GM23338 (cell line): ENCODE results near the gene KDELR1. TPM values are rescaled to one million over a fixed set of nuclear protein-coding genes. Genes with fewer than 3 reads are reported as not detected.

ENCODE experiments used
- ATAC-seq: fragments of 200-7000 bp; cut with Tn5 transposase; 3 replicates; pipeline ENCODE4 v1.9.1; 2020
- DNase-seq: peaks from one replicate; pipeline ENCODE4 v3.0.0-alpha.2; 2015; ENCODE audit warnings: low spot score
- H2AFZ ChIP-seq: fragments of 200-600 bp; sonication (generic); 2 replicates; pipeline ENCODE4 v1.8.0; 2016; ENCODE audit warnings: antibody characterized with exemption, mild to moderate bottlenecking, moderate library complexity
- H3F3A ChIP-seq: fragments of 200-600 bp; sonication (generic); replicated peaks from 2 replicates; pipeline ENCODE4 v1.8.0; 2017; ENCODE audit warnings: antibody characterized with exemption, mixed run types, low read depth
- H3K27ac ChIP-seq: fragments of 200-600 bp; sonication (generic); 2 replicates; pipeline ENCODE4 v1.6.1; 2016; ENCODE audit warnings: low read depth
- H3K27me3 ChIP-seq: fragments of 200-600 bp; sonication (generic); 2 replicates; pipeline ENCODE4 v1.8.0; 2016; ENCODE audit warnings: mild to moderate bottlenecking, mixed run types, moderate library complexity; ENCODE audit not compliant: insufficient read depth
- H3K36me3 ChIP-seq: fragments of 200-600 bp; sonication (generic); 2 replicates; pipeline ENCODE4 v1.8.0; 2016; ENCODE audit warnings: mild to moderate bottlenecking; ENCODE audit not compliant: insufficient read depth
- H3K4me1 ChIP-seq: fragments of 200-600 bp; sonication (generic); 2 replicates; pipeline ENCODE4 v1.8.0; 2016; ENCODE audit warnings: mild to moderate bottlenecking, moderate library complexity; ENCODE audit not compliant: insufficient read depth
- H3K4me2 ChIP-seq: fragments of 200-600 bp; sonication (generic); 2 replicates; pipeline ENCODE4 v1.7.1; 2017; ENCODE audit warnings: mixed run types
- H3K4me3 ChIP-seq: fragments of 200-600 bp; sonication (generic); 2 replicates; pipeline ENCODE4 v1.6.1; 2016; ENCODE audit warnings: mixed run types
- H3K79me2 ChIP-seq: fragments of 200-600 bp; sonication (generic); replicated peaks from 2 replicates; pipeline ENCODE4 v1.8.0; 2017; ENCODE audit warnings: mild to moderate bottlenecking; ENCODE audit not compliant: insufficient read depth
- H3K9me2 ChIP-seq: fragments of 200-600 bp; sonication (generic); 2 replicates; pipeline ENCODE4 v1.8.0; 2017; ENCODE audit not compliant: insufficient read depth
- H4K20me1 ChIP-seq: fragments of 200-600 bp; sonication (generic); replicated peaks from 2 replicates; pipeline ENCODE4 v1.8.0; 2017; ENCODE audit warnings: mild to moderate bottlenecking; ENCODE audit not compliant: insufficient read depth
- H3K27ac Mint-ChIP-seq: 2 replicates; pipeline ENCODE4 v1.8.0; 2020; ENCODE audit warnings: inconsistent platforms, mild to moderate bottlenecking, moderate library complexity, mixed read lengths
- H3K27me3 Mint-ChIP-seq: 3 replicates; pipeline ENCODE4 v1.8.0; 2022; ENCODE audit warnings: low read depth, mild to moderate bottlenecking, moderate library complexity, mixed read lengths, inconsistent platforms; ENCODE audit not compliant: insufficient read depth, poor library complexity
- H3K36me3 Mint-ChIP-seq: 3 replicates; pipeline ENCODE4 v1.8.0; 2021; ENCODE audit warnings: low read depth, mild to moderate bottlenecking, inconsistent platforms, moderate library complexity, mixed read lengths
- H3K4me1 Mint-ChIP-seq: 3 replicates; pipeline ENCODE4 v1.8.0; 2020; ENCODE audit warnings: mild to moderate bottlenecking, inconsistent platforms, mixed read lengths
- H3K4me3 Mint-ChIP-seq: 3 replicates; pipeline ENCODE4 v1.8.0; 2021; ENCODE audit warnings: moderate library complexity, mild to moderate bottlenecking, inconsistent platforms, mixed read lengths
- H3K9me3 Mint-ChIP-seq: 3 replicates; pipeline ENCODE4 v1.8.0; 2020; ENCODE audit warnings: moderate library complexity, mild to moderate bottlenecking, inconsistent platforms, mixed read lengths
- CREB1 ChIP-seq: fragments of 250-450 bp; sonication (Bioruptor Pico); IDR thresholded peaks from 2 replicates; pipeline ENCODE4 v1.5.0; 2020; ENCODE audit warnings: low read depth, mild to moderate bottlenecking, moderate library complexity
- EZH2phosphoT487 ChIP-seq: fragments of 200-600 bp; sonication (generic); IDR thresholded peaks from one replicate; pipeline ENCODE4 v1.8.1; 2018; ENCODE audit warnings: antibody characterized with exemption; ENCODE audit not compliant: unreplicated experiment
- NANOG ChIP-seq: IDR thresholded peaks from 2 replicates; pipeline ENCODE4 v1.6.1; 2016; ENCODE audit warnings: antibody characterized with exemption, borderline replicate concordance
- STAT1 ChIP-seq: IDR thresholded peaks from one replicate; pipeline ENCODE4 v1.6.1; 2016; ENCODE audit warnings: antibody characterized with exemption; ENCODE audit not compliant: unreplicated experiment
- ZNF114 ChIP-seq: fragments of 250-450 bp; sonication (Bioruptor Pico); IDR thresholded peaks from 2 replicates; pipeline ENCODE4 v1.5.0; 2020; ENCODE audit warnings: mild to moderate bottlenecking, moderate library complexity
- polyA plus RNA-seq: library from polyadenylated mRNA; unstranded; fragments of >200 nt; fragmentation: Nextera tagmentation; extraction: Ambion mirVana; gene quantifications from 2 replicates; pipeline ENCODE4 v1.2.1, GENCODE V29; 2016
- total RNA-seq: library from RNA; depleted of rRNA; stranded (reverse); fragments of >200 nt; shearing (Covaris generic); gene quantifications from 2 replicates; pipeline ENCODE4 v1.2.3, GENCODE V29; 2014
- TF ChIP-seq, protein P1 (sequence below): IDR thresholded peaks from 2 replicates; pipeline ENCODE4 v1.6.1; 2016; ENCODE audit warnings: antibody characterized with exemption
- TF ChIP-seq, protein P2 (sequence below): IDR thresholded peaks from one replicate; pipeline ENCODE4 v1.6.1; 2018; ENCODE audit warnings: antibody characterized with exemption; ENCODE audit not compliant: unreplicated experiment
- TF ChIP-seq, protein P3 (sequence below): fragments of 250-450 bp; sonication (Bioruptor Pico); IDR thresholded peaks from 2 replicates; pipeline ENCODE4 v1.5.0; 2020; ENCODE audit warnings: mild to moderate bottlenecking, moderate library complexity
- TF ChIP-seq, protein P4 (sequence below), 2 experiments: fragments of 200-600 bp in 1 of 2; sonication (generic) in 1 of 2; conservative IDR thresholded peaks; 2 replicates each; pipeline versions ENCODE4 v1.5.1 to v1.6.1; 2016 to 2017; ENCODE audit warnings: antibody characterized with exemption in 2 of 2, low read depth in 2 of 2, mild to moderate bottlenecking in 2 of 2, moderate library complexity in 1 of 2

KDELR1 gene
- total and polyA plus RNA-seq, 2 experiments from 2014 or later = 176 to 184 TPM

DNA sequence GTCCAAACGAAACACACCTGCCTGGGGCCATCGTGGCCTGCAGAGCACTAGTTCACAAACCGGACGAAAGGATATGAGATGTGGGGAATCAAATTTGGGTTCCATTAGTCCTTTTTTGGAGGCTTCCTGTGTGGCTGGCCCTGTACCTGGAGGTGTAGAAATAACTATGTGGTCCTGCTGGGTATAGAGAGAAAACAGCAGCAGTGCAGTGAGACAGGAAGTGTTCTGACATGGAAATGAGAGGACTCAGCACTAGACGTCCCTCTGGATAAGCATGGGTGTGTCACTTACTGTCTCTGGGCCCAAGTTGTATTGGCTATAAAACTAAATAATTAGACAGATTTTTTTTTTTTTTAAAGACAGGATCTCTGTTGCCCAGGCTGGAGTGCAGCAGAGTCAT lies 12.3 kb downstream of the KDELR1 start:
- H3K9me3 Mint-ChIP-seq = no peaks in the 10 kb centered on the region
- Histone ChIP-seq H3K9me2 (no peaks in the 10 kb centered on the region), H4K20me1 (no peaks in the 10 kb centered on the region; the same call in 1 of the 2 replicates), H3K4me1 (no peaks in the 10 kb centered on the region), H3K79me2 (no peaks in the 10 kb centered on the region), H3K27me3 (no peaks in the 10 kb centered on the region), H3F3A (peaks cover 9% of the 10 kb centered on the region; the same call in 1 of the 2 replicates), H2AFZ (no peak overlapping the region), H3K4me2 (no peak overlapping the region), H3K36me3 (peaks cover 12% of the 10 kb centered on the region), H3K27ac (no peak overlapping the region), H3K4me3 (no peak overlapping the region)
- TF ChIP-seq ZNF114 (CRISPR knock-in tag) = no peak
- TF ChIP-seq CREB1 (CRISPR knock-in tag) = no peak
- TF ChIP-seq EZH2phosphoT487 = no peak
- TF ChIP-seq NANOG = no peak
- TF ChIP-seq STAT1 = no peak
- H3K27ac Mint-ChIP-seq = 0 out of 2 replicates have a peak overlapping the region, but pooled peaks have one; percentile 56
- no peak overlapping the region for H3K4me3 Mint-ChIP-seq
- no peaks in the 10 kb centered on the region for H3K4me1 Mint-ChIP-seq
- DNase-seq (no peak), ATAC-seq (no peak)
- peaks cover 7% of the 10 kb centered on the region for H3K27me3 Mint-ChIP-seq
- H3K36me3 Mint-ChIP-seq = peaks cover 28% of the 10 kb centered on the region

DNA sequence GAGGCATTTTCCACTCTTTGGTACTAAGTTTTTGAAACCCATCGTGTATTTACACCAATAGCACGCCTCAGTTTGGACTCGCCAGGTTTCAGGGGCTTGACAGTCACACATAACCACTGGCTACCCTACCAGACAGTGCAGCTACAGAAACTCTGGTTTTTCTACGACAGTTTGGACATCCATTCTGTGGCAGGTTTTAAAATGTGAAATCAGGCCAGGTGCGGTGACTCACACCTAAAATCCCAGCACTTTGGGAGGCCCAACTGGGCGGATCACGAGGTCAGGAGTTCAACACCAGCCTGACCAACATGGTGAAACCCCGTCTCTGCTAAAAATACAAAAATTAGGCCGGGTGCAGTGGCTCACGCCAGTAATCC lies 13.2 kb downstream of the KDELR1 start:
- Mint-ChIP-seq H3K27me3 (peaks cover 11% of the 10 kb centered on the region), H3K27ac (no peak overlapping the region; the same call in 1 of the 2 replicates), H3K4me1 (no peaks in the 10 kb centered on the region), H3K36me3 (peaks cover 19% of the 10 kb centered on the region), H3K9me3 (no peaks in the 10 kb centered on the region), H3K4me3 (no peak overlapping the region)
- peaks cover 6% of the 10 kb centered on the region; the same call in 1 of the 2 replicates for H3K36me3 ChIP-seq
- peaks cover 9% of the 10 kb centered on the region; the same call in 1 of the 2 replicates for H3F3A ChIP-seq
- H3K4me2 ChIP-seq = no peak overlapping the region
- ATAC-seq = no peak
- H3K27ac ChIP-seq = no peak overlapping the region
- H3K79me2 ChIP-seq = no peaks in the 10 kb centered on the region
- no peaks in the 10 kb centered on the region for H3K9me2 ChIP-seq
- no peaks in the 10 kb centered on the region for H3K27me3 ChIP-seq
- no peaks in the 10 kb centered on the region for H3K4me1 ChIP-seq
- H4K20me1 ChIP-seq = no peaks in the 10 kb centered on the region; the same call in 1 of the 2 replicates
- H2AFZ ChIP-seq = no peak overlapping the region
- TF ChIP-seq, protein P1, sequence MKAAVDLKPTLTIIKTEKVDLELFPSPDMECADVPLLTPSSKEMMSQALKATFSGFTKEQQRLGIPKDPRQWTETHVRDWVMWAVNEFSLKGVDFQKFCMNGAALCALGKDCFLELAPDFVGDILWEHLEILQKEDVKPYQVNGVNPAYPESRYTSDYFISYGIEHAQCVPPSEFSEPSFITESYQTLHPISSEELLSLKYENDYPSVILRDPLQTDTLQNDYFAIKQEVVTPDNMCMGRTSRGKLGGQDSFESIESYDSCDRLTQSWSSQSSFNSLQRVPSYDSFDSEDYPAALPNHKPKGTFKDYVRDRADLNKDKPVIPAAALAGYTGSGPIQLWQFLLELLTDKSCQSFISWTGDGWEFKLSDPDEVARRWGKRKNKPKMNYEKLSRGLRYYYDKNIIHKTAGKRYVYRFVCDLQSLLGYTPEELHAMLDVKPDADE = no peak
- no peak for TF ChIP-seq CREB1 (CRISPR knock-in tag)
- TF ChIP-seq, protein P2, sequence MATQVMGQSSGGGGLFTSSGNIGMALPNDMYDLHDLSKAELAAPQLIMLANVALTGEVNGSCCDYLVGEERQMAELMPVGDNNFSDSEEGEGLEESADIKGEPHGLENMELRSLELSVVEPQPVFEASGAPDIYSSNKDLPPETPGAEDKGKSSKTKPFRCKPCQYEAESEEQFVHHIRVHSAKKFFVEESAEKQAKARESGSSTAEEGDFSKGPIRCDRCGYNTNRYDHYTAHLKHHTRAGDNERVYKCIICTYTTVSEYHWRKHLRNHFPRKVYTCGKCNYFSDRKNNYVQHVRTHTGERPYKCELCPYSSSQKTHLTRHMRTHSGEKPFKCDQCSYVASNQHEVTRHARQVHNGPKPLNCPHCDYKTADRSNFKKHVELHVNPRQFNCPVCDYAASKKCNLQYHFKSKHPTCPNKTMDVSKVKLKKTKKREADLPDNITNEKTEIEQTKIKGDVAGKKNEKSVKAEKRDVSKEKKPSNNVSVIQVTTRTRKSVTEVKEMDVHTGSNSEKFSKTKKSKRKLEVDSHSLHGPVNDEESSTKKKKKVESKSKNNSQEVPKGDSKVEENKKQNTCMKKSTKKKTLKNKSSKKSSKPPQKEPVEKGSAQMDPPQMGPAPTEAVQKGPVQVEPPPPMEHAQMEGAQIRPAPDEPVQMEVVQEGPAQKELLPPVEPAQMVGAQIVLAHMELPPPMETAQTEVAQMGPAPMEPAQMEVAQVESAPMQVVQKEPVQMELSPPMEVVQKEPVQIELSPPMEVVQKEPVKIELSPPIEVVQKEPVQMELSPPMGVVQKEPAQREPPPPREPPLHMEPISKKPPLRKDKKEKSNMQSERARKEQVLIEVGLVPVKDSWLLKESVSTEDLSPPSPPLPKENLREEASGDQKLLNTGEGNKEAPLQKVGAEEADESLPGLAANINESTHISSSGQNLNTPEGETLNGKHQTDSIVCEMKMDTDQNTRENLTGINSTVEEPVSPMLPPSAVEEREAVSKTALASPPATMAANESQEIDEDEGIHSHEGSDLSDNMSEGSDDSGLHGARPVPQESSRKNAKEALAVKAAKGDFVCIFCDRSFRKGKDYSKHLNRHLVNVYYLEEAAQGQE = no peak
- TF ChIP-seq, protein P3, sequence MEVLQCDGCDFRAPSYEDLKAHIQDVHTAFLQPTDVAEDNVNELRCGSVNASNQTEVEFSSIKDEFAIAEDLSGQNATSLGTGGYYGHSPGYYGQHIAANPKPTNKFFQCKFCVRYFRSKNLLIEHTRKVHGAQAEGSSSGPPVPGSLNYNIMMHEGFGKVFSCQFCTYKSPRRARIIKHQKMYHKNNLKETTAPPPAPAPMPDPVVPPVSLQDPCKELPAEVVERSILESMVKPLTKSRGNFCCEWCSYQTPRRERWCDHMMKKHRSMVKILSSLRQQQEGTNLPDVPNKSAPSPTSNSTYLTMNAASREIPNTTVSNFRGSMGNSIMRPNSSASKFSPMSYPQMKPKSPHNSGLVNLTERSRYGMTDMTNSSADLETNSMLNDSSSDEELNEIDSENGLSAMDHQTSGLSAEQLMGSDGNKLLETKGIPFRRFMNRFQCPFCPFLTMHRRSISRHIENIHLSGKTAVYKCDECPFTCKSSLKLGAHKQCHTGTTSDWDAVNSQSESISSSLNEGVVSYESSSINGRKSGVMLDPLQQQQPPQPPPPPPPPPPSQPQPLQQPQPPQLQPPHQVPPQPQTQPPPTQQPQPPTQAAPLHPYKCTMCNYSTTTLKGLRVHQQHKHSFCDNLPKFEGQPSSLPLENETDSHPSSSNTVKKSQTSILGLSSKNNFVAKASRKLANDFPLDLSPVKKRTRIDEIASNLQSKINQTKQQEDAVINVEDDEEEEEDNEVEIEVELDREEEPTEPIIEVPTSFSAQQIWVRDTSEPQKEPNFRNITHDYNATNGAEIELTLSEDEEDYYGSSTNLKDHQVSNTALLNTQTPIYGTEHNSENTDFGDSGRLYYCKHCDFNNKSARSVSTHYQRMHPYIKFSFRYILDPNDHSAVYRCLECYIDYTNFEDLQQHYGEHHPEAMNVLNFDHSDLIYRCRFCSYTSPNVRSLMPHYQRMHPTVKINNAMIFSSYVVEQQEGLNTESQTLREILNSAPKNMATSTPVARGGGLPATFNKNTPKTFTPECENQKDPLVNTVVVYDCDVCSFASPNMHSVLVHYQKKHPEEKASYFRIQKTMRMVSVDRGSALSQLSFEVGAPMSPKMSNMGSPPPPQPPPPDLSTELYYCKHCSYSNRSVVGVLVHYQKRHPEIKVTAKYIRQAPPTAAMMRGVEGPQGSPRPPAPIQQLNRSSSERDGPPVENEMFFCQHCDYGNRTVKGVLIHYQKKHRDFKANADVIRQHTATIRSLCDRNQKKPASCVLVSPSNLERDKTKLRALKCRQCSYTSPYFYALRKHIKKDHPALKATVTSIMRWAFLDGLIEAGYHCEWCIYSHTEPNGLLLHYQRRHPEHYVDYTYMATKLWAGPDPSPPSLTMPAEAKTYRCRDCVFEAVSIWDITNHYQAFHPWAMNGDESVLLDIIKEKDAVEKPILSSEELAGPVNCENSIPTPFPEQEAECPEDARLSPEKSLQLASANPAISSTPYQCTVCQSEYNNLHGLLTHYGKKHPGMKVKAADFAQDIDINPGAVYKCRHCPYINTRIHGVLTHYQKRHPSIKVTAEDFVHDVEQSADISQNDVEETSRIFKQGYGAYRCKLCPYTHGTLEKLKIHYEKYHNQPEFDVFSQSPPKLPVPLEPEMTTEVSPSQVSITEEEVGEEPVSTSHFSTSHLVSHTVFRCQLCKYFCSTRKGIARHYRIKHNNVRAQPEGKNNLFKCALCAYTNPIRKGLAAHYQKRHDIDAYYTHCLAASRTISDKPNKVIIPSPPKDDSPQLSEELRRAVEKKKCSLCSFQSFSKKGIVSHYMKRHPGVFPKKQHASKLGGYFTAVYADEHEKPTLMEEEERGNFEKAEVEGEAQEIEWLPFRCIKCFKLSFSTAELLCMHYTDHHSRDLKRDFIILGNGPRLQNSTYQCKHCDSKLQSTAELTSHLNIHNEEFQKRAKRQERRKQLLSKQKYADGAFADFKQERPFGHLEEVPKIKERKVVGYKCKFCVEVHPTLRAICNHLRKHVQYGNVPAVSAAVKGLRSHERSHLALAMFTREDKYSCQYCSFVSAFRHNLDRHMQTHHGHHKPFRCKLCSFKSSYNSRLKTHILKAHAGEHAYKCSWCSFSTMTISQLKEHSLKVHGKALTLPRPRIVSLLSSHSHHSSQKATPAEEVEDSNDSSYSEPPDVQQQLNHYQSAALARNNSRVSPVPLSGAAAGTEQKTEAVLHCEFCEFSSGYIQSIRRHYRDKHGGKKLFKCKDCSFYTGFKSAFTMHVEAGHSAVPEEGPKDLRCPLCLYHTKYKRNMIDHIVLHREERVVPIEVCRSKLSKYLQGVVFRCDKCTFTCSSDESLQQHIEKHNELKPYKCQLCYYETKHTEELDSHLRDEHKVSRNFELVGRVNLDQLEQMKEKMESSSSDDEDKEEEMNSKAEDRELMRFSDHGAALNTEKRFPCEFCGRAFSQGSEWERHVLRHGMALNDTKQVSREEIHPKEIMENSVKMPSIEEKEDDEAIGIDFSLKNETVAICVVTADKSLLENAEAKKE (CRISPR knock-in tag) = no peak
- TF ChIP-seq, protein P4, sequence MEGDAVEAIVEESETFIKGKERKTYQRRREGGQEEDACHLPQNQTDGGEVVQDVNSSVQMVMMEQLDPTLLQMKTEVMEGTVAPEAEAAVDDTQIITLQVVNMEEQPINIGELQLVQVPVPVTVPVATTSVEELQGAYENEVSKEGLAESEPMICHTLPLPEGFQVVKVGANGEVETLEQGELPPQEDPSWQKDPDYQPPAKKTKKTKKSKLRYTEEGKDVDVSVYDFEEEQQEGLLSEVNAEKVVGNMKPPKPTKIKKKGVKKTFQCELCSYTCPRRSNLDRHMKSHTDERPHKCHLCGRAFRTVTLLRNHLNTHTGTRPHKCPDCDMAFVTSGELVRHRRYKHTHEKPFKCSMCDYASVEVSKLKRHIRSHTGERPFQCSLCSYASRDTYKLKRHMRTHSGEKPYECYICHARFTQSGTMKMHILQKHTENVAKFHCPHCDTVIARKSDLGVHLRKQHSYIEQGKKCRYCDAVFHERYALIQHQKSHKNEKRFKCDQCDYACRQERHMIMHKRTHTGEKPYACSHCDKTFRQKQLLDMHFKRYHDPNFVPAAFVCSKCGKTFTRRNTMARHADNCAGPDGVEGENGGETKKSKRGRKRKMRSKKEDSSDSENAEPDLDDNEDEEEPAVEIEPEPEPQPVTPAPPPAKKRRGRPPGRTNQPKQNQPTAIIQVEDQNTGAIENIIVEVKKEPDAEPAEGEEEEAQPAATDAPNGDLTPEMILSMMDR (conservative IDR thresholded peaks at IDR 0.05; ENCODE audit: low read depth in 2 of 2) = no peak
- TF ChIP-seq NANOG = no peak
- no peak for DNase-seq
- no peak overlapping the region for H3K4me3 ChIP-seq
